PC-9 (cell line): ENCODE data around the gene ALCAM.

Experiments
- EZH2 ChIP-seq: fragments of 200-600 bp; sonication (generic); IDR thresholded peaks from 2 replicates; pipeline ENCODE4 v1.8.0; 2017; ENCODE audit warnings: antibody characterized with exemption, low read depth
- TF ChIP-seq, protein P1 (sequence below): fragments of 200-600 bp; sonication (generic); conservative IDR thresholded peaks from 2 replicates; pipeline ENCODE4 v1.6.1; 2017; ENCODE audit warnings: mixed run types, antibody characterized with exemption, mild to moderate bottlenecking, moderate library complexity

DNA sequence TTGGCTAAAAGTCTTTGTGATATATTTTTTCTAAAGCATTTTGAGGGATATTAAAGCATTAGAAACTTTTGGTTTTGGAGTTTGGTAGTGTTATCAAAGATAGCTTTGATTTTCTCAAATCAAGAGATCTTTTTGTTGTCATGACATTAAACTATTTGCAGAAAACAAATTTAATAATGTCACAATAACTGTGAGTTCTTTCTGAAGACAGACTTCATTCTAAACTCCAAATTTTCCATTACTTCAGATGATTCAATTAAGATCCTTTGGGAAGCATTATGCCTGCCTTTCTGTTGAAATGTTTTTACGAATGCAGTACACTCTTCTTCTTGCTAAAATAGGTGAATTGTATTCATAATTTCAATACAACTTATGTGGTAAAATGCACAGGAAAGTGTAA is 145.4 kb downstream of the ALCAM start:
- TF ChIP-seq, protein P1, sequence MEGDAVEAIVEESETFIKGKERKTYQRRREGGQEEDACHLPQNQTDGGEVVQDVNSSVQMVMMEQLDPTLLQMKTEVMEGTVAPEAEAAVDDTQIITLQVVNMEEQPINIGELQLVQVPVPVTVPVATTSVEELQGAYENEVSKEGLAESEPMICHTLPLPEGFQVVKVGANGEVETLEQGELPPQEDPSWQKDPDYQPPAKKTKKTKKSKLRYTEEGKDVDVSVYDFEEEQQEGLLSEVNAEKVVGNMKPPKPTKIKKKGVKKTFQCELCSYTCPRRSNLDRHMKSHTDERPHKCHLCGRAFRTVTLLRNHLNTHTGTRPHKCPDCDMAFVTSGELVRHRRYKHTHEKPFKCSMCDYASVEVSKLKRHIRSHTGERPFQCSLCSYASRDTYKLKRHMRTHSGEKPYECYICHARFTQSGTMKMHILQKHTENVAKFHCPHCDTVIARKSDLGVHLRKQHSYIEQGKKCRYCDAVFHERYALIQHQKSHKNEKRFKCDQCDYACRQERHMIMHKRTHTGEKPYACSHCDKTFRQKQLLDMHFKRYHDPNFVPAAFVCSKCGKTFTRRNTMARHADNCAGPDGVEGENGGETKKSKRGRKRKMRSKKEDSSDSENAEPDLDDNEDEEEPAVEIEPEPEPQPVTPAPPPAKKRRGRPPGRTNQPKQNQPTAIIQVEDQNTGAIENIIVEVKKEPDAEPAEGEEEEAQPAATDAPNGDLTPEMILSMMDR: no peak
- no peak for TF ChIP-seq EZH2
